NB4 (cell line): Measurements from ENCODE around the gene TIMM17B.

Source experiments
- POLR2A ChIP-seq: IDR thresholded peaks from 2 replicates; pipeline ENCODE4 v1.6.1; 2011; ENCODE audit warnings: mild to moderate bottlenecking; ENCODE audit not compliant: insufficient read length; ENCODE audit errors: extremely low read depth
- TF ChIP-seq, protein P1 (sequence below): IDR thresholded peaks from one replicate; pipeline ENCODE4 v1.5.1; 2012; ENCODE audit warnings: low read depth, low read length

DNA sequence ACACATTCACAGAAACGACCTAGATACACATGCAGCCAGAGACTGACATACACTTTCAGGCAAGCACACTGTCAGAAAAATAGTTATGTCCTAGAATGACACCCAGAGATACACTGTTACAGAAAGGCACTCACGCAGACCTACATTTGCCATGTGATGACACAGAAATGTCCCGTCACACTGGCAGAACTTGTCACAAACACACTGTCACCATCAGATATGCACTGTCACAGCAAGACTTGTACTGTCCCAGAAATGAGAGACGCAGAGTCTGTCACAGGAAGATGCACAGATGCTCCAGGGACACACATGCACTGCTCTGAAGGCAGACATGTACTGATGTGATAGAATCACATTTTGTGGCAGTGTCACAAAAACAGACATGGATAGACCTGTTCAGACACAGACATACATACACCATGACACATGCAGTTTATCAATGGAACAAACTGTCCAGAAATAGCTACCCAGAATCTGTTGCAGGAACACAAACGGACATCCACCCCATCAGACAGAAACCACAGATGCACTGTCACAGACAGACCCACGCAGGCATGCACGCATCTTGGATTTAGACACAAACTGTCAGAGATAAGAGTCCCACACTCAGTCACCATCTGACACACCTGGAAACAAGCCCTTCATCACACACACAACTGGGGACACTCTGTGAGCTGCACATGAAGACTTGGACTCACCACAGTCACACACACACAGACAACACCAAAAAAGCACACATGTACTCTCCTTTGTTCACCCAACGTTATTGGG lies 22.6 kb upstream of the TIMM17B start:
- TF ChIP-seq, protein P1, sequence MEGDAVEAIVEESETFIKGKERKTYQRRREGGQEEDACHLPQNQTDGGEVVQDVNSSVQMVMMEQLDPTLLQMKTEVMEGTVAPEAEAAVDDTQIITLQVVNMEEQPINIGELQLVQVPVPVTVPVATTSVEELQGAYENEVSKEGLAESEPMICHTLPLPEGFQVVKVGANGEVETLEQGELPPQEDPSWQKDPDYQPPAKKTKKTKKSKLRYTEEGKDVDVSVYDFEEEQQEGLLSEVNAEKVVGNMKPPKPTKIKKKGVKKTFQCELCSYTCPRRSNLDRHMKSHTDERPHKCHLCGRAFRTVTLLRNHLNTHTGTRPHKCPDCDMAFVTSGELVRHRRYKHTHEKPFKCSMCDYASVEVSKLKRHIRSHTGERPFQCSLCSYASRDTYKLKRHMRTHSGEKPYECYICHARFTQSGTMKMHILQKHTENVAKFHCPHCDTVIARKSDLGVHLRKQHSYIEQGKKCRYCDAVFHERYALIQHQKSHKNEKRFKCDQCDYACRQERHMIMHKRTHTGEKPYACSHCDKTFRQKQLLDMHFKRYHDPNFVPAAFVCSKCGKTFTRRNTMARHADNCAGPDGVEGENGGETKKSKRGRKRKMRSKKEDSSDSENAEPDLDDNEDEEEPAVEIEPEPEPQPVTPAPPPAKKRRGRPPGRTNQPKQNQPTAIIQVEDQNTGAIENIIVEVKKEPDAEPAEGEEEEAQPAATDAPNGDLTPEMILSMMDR, result no peak
- TF ChIP-seq POLR2A, result no peak
